T-helper 17 cell (primary cell): ENCODE data around the gene GAB1. TPM values are rescaled to one million over a fixed set of nuclear protein-coding genes. Genes with fewer than 3 reads are reported as not detected.

Source experiments
- ATAC-seq: fragments of 150-1000 bp; cut with Tn5 transposase; 2 replicates; pipeline ENCODE4 v1.10.0; 2021; ENCODE audit warnings: mild to moderate bottlenecking, moderate library complexity
- DNase-seq, 3 donors: peaks; one replicate each; pipeline versions ENCODE4 v3.0.0 to v3.0.0-alpha.2; 2020 to 2021
- H3K9me3 ChIP-seq: one replicate; pipeline ENCODE4 v1.7.0; 2013; ENCODE audit warnings: low read length, mild to moderate bottlenecking; ENCODE audit not compliant: control insufficient read depth, poor library complexity, severe bottlenecking
- H3K27ac Mint-ChIP-seq: one replicate; pipeline ENCODE4 v1.8.0; 2022; ENCODE audit warnings: mild to moderate bottlenecking, moderate library complexity, mixed read lengths
- H3K27me3 Mint-ChIP-seq: one replicate; pipeline ENCODE4 v1.8.0; 2022; ENCODE audit warnings: mixed read lengths
- H3K36me3 Mint-ChIP-seq: one replicate; pipeline ENCODE4 v1.8.0; 2022; ENCODE audit warnings: low read depth, mixed read lengths
- H3K4me1 Mint-ChIP-seq: one replicate; pipeline ENCODE4 v1.8.0; 2022; ENCODE audit warnings: mild to moderate bottlenecking, mixed read lengths
- H3K4me3 Mint-ChIP-seq: one replicate; pipeline ENCODE4 v1.8.0; 2022; ENCODE audit warnings: mild to moderate bottlenecking, moderate library complexity, mixed read lengths
- total RNA-seq, 4 donors: library from RNA in 2 of 4; stranded (reverse) in 2 of 4; gene quantifications; one replicate each; pipeline ENCODE4 v1.2.3 and lab custom pipeline; 2022 to 2026

The GAB1 gene
- total RNA-seq, 2 donors from 2014 or later, result 2.0 to 3.5 TPM

- H3K4me1 Mint-ChIP-seq, result no peaks in the 10 kb centered on the region
- no peak for DNase-seq
- no peak overlapping the region for H3K4me3 Mint-ChIP-seq
- H3K27ac Mint-ChIP-seq, result no peak overlapping the region
- no peaks in the 10 kb centered on the region for H3K9me3 ChIP-seq
- no peak for ATAC-seq
- H3K27me3 Mint-ChIP-seq, result peaks cover 7% of the 10 kb centered on the region
- no peaks in the 10 kb centered on the region for H3K36me3 Mint-ChIP-seq
Measured at GRCh38 chr4:143433231-143433630, 96.6 kb downstream of the GAB1 start.

GRCh38 chr4:143435955-143436354, 99.3 kb downstream of the GAB1 start:
- DNase-seq, result no peak
- no peak overlapping the region for H3K27ac Mint-ChIP-seq
- no peaks in the 10 kb centered on the region for H3K9me3 ChIP-seq
- peaks cover 2% of the 10 kb centered on the region for H3K36me3 Mint-ChIP-seq
- H3K27me3 Mint-ChIP-seq, result peaks cover 21% of the 10 kb centered on the region
- H3K4me1 Mint-ChIP-seq, result no peaks in the 10 kb centered on the region
- ATAC-seq, result no peak
- H3K4me3 Mint-ChIP-seq, result no peak overlapping the region

GRCh38 chr4:143437476-143437875, 100.8 kb downstream of the GAB1 start:
- no peaks in the 10 kb centered on the region for H3K9me3 ChIP-seq
- Mint-ChIP-seq H3K4me1 (no peaks in the 10 kb centered on the region), H3K36me3 (peaks cover 2% of the 10 kb centered on the region), H3K4me3 (no peak overlapping the region), H3K27me3 (peaks cover 27% of the 10 kb centered on the region), H3K27ac (no peak overlapping the region)
- no peak for DNase-seq
- no peak for ATAC-seq

- no peak for ATAC-seq
- H3K27ac Mint-ChIP-seq, result no peak overlapping the region
Measured at GRCh38 chr4:143437937-143438336, 101.3 kb downstream of the GAB1 start.

GRCh38 chr4:143438710-143439109, 102.0 kb downstream of the GAB1 start:
- H3K9me3 ChIP-seq, result no peaks in the 10 kb centered on the region
- H3K4me1 Mint-ChIP-seq, result no peaks in the 10 kb centered on the region
- ATAC-seq, result no peak
- no peak for DNase-seq
- peaks cover 27% of the 10 kb centered on the region for H3K27me3 Mint-ChIP-seq
- no peak overlapping the region for H3K4me3 Mint-ChIP-seq
- H3K36me3 Mint-ChIP-seq, result peaks cover 2% of the 10 kb centered on the region
- H3K27ac Mint-ChIP-seq, result no peak overlapping the region

More at GRCh38 chr4:143437937-143438336, 101.3 kb downstream of the GAB1 start:
- Mint-ChIP-seq H3K4me3 (no peak overlapping the region), H3K4me1 (no peaks in the 10 kb centered on the region), H3K36me3 (peaks cover 2% of the 10 kb centered on the region), H3K27me3 (peaks cover 27% of the 10 kb centered on the region)
- DNase-seq, result no peak
- no peaks in the 10 kb centered on the region for H3K9me3 ChIP-seq

GRCh38 chr4:143441109-143441508, 104.4 kb downstream of the GAB1 start:
- H3K4me1 Mint-ChIP-seq, result no peaks in the 10 kb centered on the region
- ATAC-seq (no peak), DNase-seq (no peak)
- H3K36me3 Mint-ChIP-seq, result peaks cover 2% of the 10 kb centered on the region
- H3K4me3 Mint-ChIP-seq, result no peak overlapping the region
- H3K9me3 ChIP-seq, result no peaks in the 10 kb centered on the region
- H3K27ac Mint-ChIP-seq, result no peak overlapping the region
- H3K27me3 Mint-ChIP-seq, result peaks cover 27% of the 10 kb centered on the region

GRCh38 chr4:143441678-143442077, 105.0 kb downstream of the GAB1 start:
- ATAC-seq (no peak), DNase-seq (no peak)
- no peaks in the 10 kb centered on the region for H3K4me1 Mint-ChIP-seq
- no peak overlapping the region for H3K4me3 Mint-ChIP-seq
- no peaks in the 10 kb centered on the region for H3K9me3 ChIP-seq
- peaks cover 2% of the 10 kb centered on the region for H3K36me3 Mint-ChIP-seq
- no peak overlapping the region for H3K27ac Mint-ChIP-seq
- H3K27me3 Mint-ChIP-seq, result peaks cover 25% of the 10 kb centered on the region

GRCh38 chr4:143443728-143444127, 107.1 kb downstream of the GAB1 start:
- no peak for ATAC-seq

GRCh38 chr4:143451186-143451585, 114.5 kb downstream of the GAB1 start:
- H3K27ac Mint-ChIP-seq, result no peak overlapping the region
- ATAC-seq, result no peak
- no peaks in the 10 kb centered on the region for H3K4me1 Mint-ChIP-seq

More at GRCh38 chr4:143443728-143444127, 107.1 kb downstream of the GAB1 start:
- H3K36me3 Mint-ChIP-seq, result peaks cover 2% of the 10 kb centered on the region
- no peak for DNase-seq
- H3K4me1 Mint-ChIP-seq, result no peaks in the 10 kb centered on the region
- H3K9me3 ChIP-seq, result no peaks in the 10 kb centered on the region
- no peak overlapping the region for H3K27ac Mint-ChIP-seq
- peaks cover 16% of the 10 kb centered on the region for H3K27me3 Mint-ChIP-seq
- H3K4me3 Mint-ChIP-seq, result no peak overlapping the region

GRCh38 chr4:143455211-143455610, 118.5 kb downstream of the GAB1 start:
- Mint-ChIP-seq H3K4me3 (no peak overlapping the region), H3K4me1 (no peaks in the 10 kb centered on the region), H3K36me3 (peaks cover 3% of the 10 kb centered on the region), H3K27ac (no peak overlapping the region), H3K27me3 (peaks cover 20% of the 10 kb centered on the region)
- no peaks in the 10 kb centered on the region for H3K9me3 ChIP-seq
- DNase-seq (no peak), ATAC-seq (no peak)

More at GRCh38 chr4:143451186-143451585, 114.5 kb downstream of the GAB1 start:
- no peaks in the 10 kb centered on the region for H3K9me3 ChIP-seq
- peaks cover 19% of the 10 kb centered on the region for H3K27me3 Mint-ChIP-seq
- H3K4me3 Mint-ChIP-seq, result no peak overlapping the region
- no peak for DNase-seq
- peaks cover 3% of the 10 kb centered on the region for H3K36me3 Mint-ChIP-seq

- H3K36me3 Mint-ChIP-seq, result no peaks in the 10 kb centered on the region
- no peak overlapping the region for H3K4me3 Mint-ChIP-seq
- DNase-seq (no peak), ATAC-seq (no peak)
- no peaks in the 10 kb centered on the region for H3K9me3 ChIP-seq
- H3K27me3 Mint-ChIP-seq, result peaks cover 11% of the 10 kb centered on the region
- no peak overlapping the region for H3K27ac Mint-ChIP-seq
- no peaks in the 10 kb centered on the region for H3K4me1 Mint-ChIP-seq
Measured at GRCh38 chr4:143458966-143459365, 122.3 kb downstream of the GAB1 start.

- ATAC-seq (no peak), DNase-seq (no peak)
- Mint-ChIP-seq H3K4me1 (no peaks in the 10 kb centered on the region), H3K27me3 (peaks cover 20% of the 10 kb centered on the region), H3K36me3 (no peaks in the 10 kb centered on the region), H3K27ac (no peak overlapping the region), H3K4me3 (no peak overlapping the region)
- no peaks in the 10 kb centered on the region for H3K9me3 ChIP-seq
Measured at GRCh38 chr4:143473334-143474126, 136.9 kb downstream of the GAB1 start.

GRCh38 chr4:143477487-143477886, 140.8 kb downstream of the GAB1 start:
- DNase-seq (no peak), ATAC-seq (no peak)
- Mint-ChIP-seq H3K4me3 (no peak overlapping the region), H3K27ac (no peak overlapping the region), H3K36me3 (no peaks in the 10 kb centered on the region), H3K4me1 (no peaks in the 10 kb centered on the region), H3K27me3 (peaks cover 37% of the 10 kb centered on the region)
- H3K9me3 ChIP-seq, result no peaks in the 10 kb centered on the region

GRCh38 chr4:143481361-143481760, 144.7 kb downstream of the GAB1 start:
- peaks cover 10% of the 10 kb centered on the region for H3K36me3 Mint-ChIP-seq
- ATAC-seq (no peak), DNase-seq (no peak)
- H3K27ac Mint-ChIP-seq, result peak overlapping the region; percentile 6
- no peaks in the 10 kb centered on the region for H3K9me3 ChIP-seq
- H3K4me3 Mint-ChIP-seq, result no peak overlapping the region
- H3K27me3 Mint-ChIP-seq, result peaks cover 48% of the 10 kb centered on the region
- no peaks in the 10 kb centered on the region for H3K4me1 Mint-ChIP-seq
